Activated CD8-positive, alpha-beta T cell treated with anti-CD3 and anti-CD28 coated beads for 36 hours (primary cell): ENCODE data around the gene CCDC92. TPM values are rescaled to one million over a fixed set of nuclear protein-coding genes. Genes with fewer than 3 reads are reported as not detected.

Experiments
- ATAC-seq: fragments of 200-7000 bp; cut with Tn5 transposase; one replicate; pipeline ENCODE4 v1.10.0; 2021; ENCODE audit warnings: mild to moderate bottlenecking, moderate library complexity
- CTCF ChIA-PET: fragments of 350-600 bp; sonication (Branson Sonifier 250); formaldehyde crosslinking; loops from one replicate; lab custom pipeline; 2021; ENCODE audit warnings: antibody characterized with exemption; lab: Charles Lee
- POLR2A ChIA-PET: fragments of 350-600 bp; sonication (Branson Sonifier 250); formaldehyde crosslinking; loops from one replicate; lab custom pipeline; 2021; ENCODE audit warnings: antibody characterized with exemption; lab: Charles Lee
- DNase-seq: peaks from one replicate; pipeline ENCODE4 v3.0.0-alpha.2; 2020
- H3K27ac Mint-ChIP-seq: one replicate; pipeline ENCODE4 v1.8.0; 2021; ENCODE audit warnings: mild to moderate bottlenecking, mixed read lengths
- H3K27me3 Mint-ChIP-seq: one replicate; pipeline ENCODE4 v1.8.0; 2021; ENCODE audit warnings: mixed read lengths
- H3K36me3 Mint-ChIP-seq: one replicate; pipeline ENCODE4 v1.8.0; 2021; ENCODE audit warnings: low read depth, mixed read lengths
- H3K4me1 Mint-ChIP-seq: one replicate; pipeline ENCODE4 v1.8.0; 2021; ENCODE audit warnings: low read depth, mixed read lengths
- H3K4me3 Mint-ChIP-seq: one replicate; pipeline ENCODE4 v1.8.0; 2021; ENCODE audit warnings: mild to moderate bottlenecking, moderate library complexity, mixed read lengths
- H3K9me3 Mint-ChIP-seq: one replicate; pipeline ENCODE4 v1.8.0; 2021; ENCODE audit warnings: mixed read lengths
- intact Hi-C: fragments of 100-400 bp; cut with micrococcal nuclease; formaldehyde crosslinking; loops from one replicate; pipeline ENCODE4 v1.10.0; 2022
- total RNA-seq, 2 experiments: library from RNA; stranded (reverse); gene quantifications; one replicate each; pipeline ENCODE4 v1.2.3, GENCODE V29; 2021
- TF ChIP-seq, protein P1 (sequence below): fragments of 200-600 bp; IDR thresholded peaks from one replicate; pipeline ENCODE4 v1.8.0; 2022; ENCODE audit warnings: antibody characterized with exemption, mild to moderate bottlenecking

CCDC92 gene
- total RNA-seq, 2 experiments from 2014 or later, result 4.0 to 6.2 TPM

DNA sequence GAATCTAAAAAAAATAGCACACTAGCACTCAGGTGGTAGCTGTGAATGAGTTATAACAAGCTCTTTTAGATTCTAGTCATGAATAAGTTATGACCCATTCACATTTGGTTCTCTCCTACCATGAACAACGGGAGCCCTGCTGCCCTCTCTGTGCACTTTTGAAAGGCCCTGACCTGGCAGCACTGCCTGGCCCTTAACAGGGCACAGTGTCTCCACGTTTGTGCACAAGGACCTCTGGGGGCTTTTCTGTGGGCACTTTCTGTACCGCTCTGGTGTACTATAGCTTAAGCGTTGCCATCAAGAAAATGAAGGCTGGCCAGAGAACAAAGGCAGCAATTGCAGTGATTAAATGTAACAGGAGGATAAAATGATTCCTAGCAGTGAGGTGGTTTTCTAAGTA lies 21.2 kb downstream of the CCDC92 start:
- intact Hi-C loops, result no loop called here
- Mint-ChIP-seq H3K36me3 (no peaks in the 10 kb centered on the region), H3K4me3 (no peak overlapping the region), H3K9me3 (no peaks in the 10 kb centered on the region), H3K27me3 (no peaks in the 10 kb centered on the region), H3K4me1 (no peaks in the 10 kb centered on the region), H3K27ac (no peak overlapping the region)
- no peak for ATAC-seq
- TF ChIP-seq, protein P1, sequence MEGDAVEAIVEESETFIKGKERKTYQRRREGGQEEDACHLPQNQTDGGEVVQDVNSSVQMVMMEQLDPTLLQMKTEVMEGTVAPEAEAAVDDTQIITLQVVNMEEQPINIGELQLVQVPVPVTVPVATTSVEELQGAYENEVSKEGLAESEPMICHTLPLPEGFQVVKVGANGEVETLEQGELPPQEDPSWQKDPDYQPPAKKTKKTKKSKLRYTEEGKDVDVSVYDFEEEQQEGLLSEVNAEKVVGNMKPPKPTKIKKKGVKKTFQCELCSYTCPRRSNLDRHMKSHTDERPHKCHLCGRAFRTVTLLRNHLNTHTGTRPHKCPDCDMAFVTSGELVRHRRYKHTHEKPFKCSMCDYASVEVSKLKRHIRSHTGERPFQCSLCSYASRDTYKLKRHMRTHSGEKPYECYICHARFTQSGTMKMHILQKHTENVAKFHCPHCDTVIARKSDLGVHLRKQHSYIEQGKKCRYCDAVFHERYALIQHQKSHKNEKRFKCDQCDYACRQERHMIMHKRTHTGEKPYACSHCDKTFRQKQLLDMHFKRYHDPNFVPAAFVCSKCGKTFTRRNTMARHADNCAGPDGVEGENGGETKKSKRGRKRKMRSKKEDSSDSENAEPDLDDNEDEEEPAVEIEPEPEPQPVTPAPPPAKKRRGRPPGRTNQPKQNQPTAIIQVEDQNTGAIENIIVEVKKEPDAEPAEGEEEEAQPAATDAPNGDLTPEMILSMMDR, result no peak
- no peak for DNase-seq
- ChIA-PET POLR2A (no interaction called here), CTCF (no interaction called here)

DNA sequence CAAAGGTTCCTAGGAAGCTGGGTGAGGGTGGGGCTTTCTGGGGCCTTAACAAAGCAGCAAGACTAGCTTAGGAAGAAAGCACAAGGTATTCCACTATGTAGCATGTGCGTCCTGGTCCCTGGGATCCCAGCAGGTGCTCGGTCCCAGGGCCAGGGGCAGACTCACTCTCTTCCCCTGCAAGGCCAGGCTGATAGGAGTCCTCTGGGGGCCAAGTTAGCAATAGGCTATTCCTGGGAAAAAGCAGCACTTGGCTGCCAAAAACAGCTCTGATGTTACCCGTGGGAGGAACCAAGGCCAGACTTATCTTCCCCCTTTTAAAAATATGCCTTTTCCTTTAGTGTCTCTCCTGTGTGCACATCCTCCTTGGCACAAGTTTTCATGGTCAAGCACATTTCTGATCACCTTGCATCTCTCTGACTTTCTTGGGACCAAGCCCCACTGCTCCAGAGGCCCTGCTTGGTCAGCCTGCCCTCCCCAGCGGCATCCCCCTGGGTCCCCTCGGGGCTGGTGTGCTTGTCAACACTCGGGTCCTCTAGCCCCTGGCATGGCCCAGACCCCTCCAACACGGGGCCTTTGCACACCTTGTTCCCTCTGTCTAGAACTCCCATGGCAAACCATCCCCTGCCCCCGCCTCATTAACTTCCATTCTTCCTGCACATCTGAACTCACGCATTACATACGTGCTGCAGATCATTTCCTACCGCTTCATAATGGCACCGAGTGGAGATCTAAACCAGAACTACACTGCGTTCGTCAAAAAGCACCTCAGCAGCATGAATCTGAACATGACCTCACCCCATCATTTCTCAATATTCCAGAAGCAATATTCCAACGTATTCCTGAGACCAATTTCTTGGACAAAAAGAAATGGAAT lies 21.9 kb downstream of the CCDC92 start:
- no peak overlapping the region for H3K27ac Mint-ChIP-seq
- no peaks in the 10 kb centered on the region for H3K36me3 Mint-ChIP-seq
- ChIA-PET POLR2A (no interaction called here), CTCF (no interaction called here)
- no peak for ATAC-seq
- no peaks in the 10 kb centered on the region for H3K9me3 Mint-ChIP-seq
- intact Hi-C loops, result no loop called here
- H3K27me3 Mint-ChIP-seq, result no peaks in the 10 kb centered on the region
- TF ChIP-seq, protein P1, result no peak
- no peak overlapping the region for H3K4me3 Mint-ChIP-seq
- no peak for DNase-seq
- no peaks in the 10 kb centered on the region for H3K4me1 Mint-ChIP-seq

DNA sequence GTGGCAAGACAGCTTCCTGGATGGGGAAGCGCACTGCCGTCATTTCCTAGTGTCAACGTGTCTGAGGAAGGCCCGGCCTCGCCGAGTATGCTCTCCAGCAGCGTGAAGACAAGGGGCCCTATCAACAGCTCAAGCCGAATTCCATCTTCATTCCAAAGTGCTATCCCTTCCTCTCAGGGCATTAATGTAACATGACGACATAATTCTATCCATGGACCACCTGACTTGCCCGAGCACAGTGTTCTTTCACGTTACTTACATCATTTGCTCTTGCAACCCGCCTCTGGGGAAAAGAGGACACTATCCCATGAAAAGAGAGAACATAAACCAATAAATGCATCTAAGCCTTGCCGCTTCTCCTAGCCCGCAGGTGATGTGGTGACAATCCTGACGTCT lies 22.9 kb downstream of the CCDC92 start:
- no peaks in the 10 kb centered on the region for H3K9me3 Mint-ChIP-seq
- H3K27ac Mint-ChIP-seq, result no peak overlapping the region
- TF ChIP-seq, protein P1, result no peak
- DNase-seq, result no peak
- no peak overlapping the region for H3K4me3 Mint-ChIP-seq
- intact Hi-C loops, result no loop called here
- H3K36me3 Mint-ChIP-seq, result no peaks in the 10 kb centered on the region
- ChIA-PET CTCF (no interaction called here), POLR2A (no interaction called here)
- ATAC-seq, result no peak
- no peaks in the 10 kb centered on the region for H3K4me1 Mint-ChIP-seq
- H3K27me3 Mint-ChIP-seq, result no peaks in the 10 kb centered on the region

DNA sequence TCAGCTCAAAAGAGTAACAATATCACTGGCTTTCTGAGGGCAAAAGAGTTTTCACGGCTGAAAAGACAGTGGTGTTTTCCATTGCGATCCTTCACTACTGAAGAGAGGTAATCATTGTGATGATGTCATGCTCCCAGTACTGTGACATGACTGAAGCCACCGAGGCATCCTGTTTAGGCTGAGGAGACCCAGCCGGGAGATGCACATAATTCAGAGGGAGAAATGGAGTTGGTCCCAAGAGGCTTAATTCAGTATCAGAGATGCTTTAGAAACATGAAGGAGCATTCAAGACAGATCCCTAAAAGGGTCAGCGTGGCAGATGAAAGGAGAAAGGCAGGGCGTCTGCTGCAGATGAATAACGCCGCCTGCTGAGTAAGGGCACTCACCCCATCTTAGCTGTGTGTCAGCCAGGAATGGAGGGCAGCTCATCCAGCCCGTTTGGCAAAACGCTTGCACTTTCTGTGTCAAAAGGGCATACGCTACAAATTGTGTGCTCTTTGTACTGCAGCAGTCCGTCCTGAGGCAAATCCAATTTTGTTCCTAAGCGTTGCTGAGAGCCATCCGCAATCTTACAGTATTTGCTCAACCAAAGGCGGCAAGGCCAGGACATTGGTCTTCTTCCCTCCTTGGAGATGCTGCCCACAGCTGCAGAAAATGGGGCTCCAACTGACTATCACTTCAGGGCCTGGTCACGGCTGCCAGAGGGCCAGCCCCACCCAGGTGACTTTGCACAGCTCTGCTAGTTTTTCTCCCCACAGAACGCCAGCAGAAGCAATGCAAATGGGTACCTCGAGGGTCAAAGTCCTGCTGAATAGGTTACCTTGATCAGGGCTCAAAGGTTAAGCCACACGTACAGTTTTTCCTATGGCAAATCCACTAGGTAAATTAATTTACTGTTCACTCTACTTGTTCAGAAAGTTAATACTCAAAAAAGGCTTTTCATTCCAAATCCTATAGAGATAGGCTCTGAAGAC lies 23.5 kb downstream of the CCDC92 start:
- H3K4me1 Mint-ChIP-seq, result no peaks in the 10 kb centered on the region
- ChIA-PET POLR2A (no interaction called here), CTCF (no interaction called here)
- no peak overlapping the region for H3K27ac Mint-ChIP-seq
- no peak for DNase-seq
- no peaks in the 10 kb centered on the region for H3K27me3 Mint-ChIP-seq
- no peak for ATAC-seq
- intact Hi-C loops, result no loop called here
- H3K36me3 Mint-ChIP-seq, result no peaks in the 10 kb centered on the region
- no peak overlapping the region for H3K4me3 Mint-ChIP-seq
- no peaks in the 10 kb centered on the region for H3K9me3 Mint-ChIP-seq
- TF ChIP-seq, protein P1, result no peak
